PC-9 (cell line): ENCODE data around the gene ZFR. TPM values are rescaled to one million over a fixed set of nuclear protein-coding genes. Genes with fewer than 3 reads are reported as not detected.

Source experiments
- BruUV-seq: library from RNA; stranded (reverse); fragments of 400-500 nt; replicated peaks from 2 replicates; lab custom pipeline; 2021; lab: Mats Ljungman, UMichigan
- CTCF ChIA-PET: fragments of 300-600 bp; sonication (Branson Sonifier 250); formaldehyde crosslinking; loops from one replicate; lab custom pipeline; 2022; ENCODE audit warnings: antibody characterized with exemption; lab: Charles Lee
- POLR2A ChIA-PET: fragments of 300-600 bp; sonication (Branson Sonifier 250); formaldehyde crosslinking; loops from one replicate; lab custom pipeline; 2022; ENCODE audit warnings: antibody characterized with exemption; ENCODE audit not compliant: unreplicated experiment; lab: Charles Lee
- DNase-seq, 2 experiments: peaks; one replicate each; pipeline versions ENCODE4 v3.0.0 to v3.0.0-alpha.2; 2015 to 2022; ENCODE audit warnings: mixed read lengths in 1 of 2
- H2AFZ ChIP-seq: fragments of 200-600 bp; sonication (generic); 2 replicates; pipeline ENCODE4 v1.8.1; 2017; ENCODE audit warnings: antibody characterized with exemption
- H3F3A ChIP-seq: fragments of 200-600 bp; sonication (generic); 2 replicates; pipeline ENCODE4 v1.8.1; 2017; ENCODE audit warnings: antibody characterized with exemption, mild to moderate bottlenecking, low read depth; ENCODE audit not compliant: insufficient read depth
- H3K27ac ChIP-seq: fragments of 200-600 bp; sonication (generic); 2 replicates; pipeline ENCODE4 v1.6.1; 2016; ENCODE audit warnings: mixed run types
- H3K27me3 ChIP-seq: fragments of 200-600 bp; sonication (generic); 2 replicates; pipeline ENCODE4 v1.6.1; 2016; ENCODE audit warnings: low read depth, mixed run types; ENCODE audit not compliant: insufficient read depth
- H3K36me3 ChIP-seq: fragments of 200-600 bp; sonication (generic); 2 replicates; pipeline ENCODE4 v1.6.1; 2016; ENCODE audit warnings: low read depth, mixed run types
- H3K4me1 ChIP-seq: fragments of 200-600 bp; sonication (generic); replicated peaks from 2 replicates; pipeline ENCODE4 v1.6.1; 2016; ENCODE audit warnings: mixed run types; ENCODE audit not compliant: insufficient read depth
- H3K4me2 ChIP-seq: fragments of 200-600 bp; sonication (generic); 2 replicates; pipeline ENCODE4 v1.6.1; 2017; ENCODE audit warnings: mixed run types
- H3K4me3 ChIP-seq: fragments of 200-600 bp; sonication (generic); 2 replicates; pipeline ENCODE4 v1.6.1; 2016; ENCODE audit warnings: mixed run types
- H3K79me2 ChIP-seq: fragments of 200-600 bp; sonication (generic); 2 replicates; pipeline ENCODE4 v1.6.1; 2017; ENCODE audit warnings: low read depth, mixed run types
- H3K9me2 ChIP-seq: fragments of 200-600 bp; sonication (generic); 2 replicates; pipeline ENCODE4 v1.8.1; 2017; ENCODE audit warnings: mild to moderate bottlenecking; ENCODE audit not compliant: insufficient read depth
- H3K9me3 ChIP-seq: fragments of 200-600 bp; sonication (generic); 2 replicates; pipeline ENCODE4 v1.8.1; 2016; ENCODE audit warnings: low read depth; ENCODE audit not compliant: insufficient read depth
- H4K20me1 ChIP-seq: fragments of 200-600 bp; sonication (generic); 2 replicates; pipeline ENCODE4 v1.8.1; 2017; ENCODE audit not compliant: insufficient read depth
- EZH2 ChIP-seq: fragments of 200-600 bp; sonication (generic); IDR thresholded peaks from 2 replicates; pipeline ENCODE4 v1.8.0; 2017; ENCODE audit warnings: antibody characterized with exemption, low read depth
- intact Hi-C: fragments of 100-400 bp; cut with micrococcal nuclease; formaldehyde crosslinking; loops from one replicate; pipeline ENCODE4 v1.10.0; 2022; ENCODE audit not compliant: unreplicated experiment
- total RNA-seq: library from RNA; stranded (reverse); gene quantifications from 2 replicates; pipeline ENCODE4 v1.2.3, GENCODE V29; 2021
- TF ChIP-seq, protein P1 (sequence below): fragments of 200-600 bp; sonication (generic); conservative IDR thresholded peaks from 2 replicates; pipeline ENCODE4 v1.6.1; 2017; ENCODE audit warnings: mixed run types, antibody characterized with exemption, mild to moderate bottlenecking, moderate library complexity

Gene ZFR
- total RNA-seq, 1 experiment from 2014 or later, result 69.2 TPM

DNA sequence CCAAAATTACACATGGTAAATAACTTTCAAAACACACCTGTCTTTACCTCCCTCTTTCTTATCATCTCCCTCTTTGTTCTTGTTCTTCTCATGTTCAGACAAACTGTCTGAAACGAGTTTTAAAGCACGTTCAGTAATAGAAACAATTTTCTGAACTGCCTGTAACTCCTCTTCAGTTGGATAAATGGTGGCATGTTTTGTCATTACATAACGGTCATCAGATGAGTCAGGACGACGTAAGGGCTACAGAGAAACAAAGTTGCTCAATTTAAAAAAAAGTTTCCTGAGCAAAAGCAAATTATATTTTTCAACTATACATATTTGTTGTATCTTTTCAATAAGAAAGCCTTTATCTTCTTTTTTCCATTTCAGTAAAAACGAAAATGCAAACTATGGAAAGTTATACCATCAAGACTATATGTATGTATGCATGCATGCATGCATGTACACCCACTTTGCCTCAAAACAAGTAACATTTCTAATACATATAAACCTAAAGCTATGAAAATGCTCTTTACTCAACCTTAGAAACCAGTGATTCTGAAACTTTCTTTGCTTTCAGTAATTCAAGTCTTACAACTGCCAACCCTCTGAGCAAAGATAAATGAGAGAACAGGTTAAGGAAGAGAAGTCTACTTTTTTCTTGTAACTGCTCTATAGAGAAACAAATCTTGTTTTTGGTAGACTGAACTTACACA is 56.0 kb downstream of the ZFR start:
- no peak for DNase-seq
- BruUV-seq, result no TSS peak
- no peak overlapping the region for H3K4me2 ChIP-seq
- TF ChIP-seq, protein P1, sequence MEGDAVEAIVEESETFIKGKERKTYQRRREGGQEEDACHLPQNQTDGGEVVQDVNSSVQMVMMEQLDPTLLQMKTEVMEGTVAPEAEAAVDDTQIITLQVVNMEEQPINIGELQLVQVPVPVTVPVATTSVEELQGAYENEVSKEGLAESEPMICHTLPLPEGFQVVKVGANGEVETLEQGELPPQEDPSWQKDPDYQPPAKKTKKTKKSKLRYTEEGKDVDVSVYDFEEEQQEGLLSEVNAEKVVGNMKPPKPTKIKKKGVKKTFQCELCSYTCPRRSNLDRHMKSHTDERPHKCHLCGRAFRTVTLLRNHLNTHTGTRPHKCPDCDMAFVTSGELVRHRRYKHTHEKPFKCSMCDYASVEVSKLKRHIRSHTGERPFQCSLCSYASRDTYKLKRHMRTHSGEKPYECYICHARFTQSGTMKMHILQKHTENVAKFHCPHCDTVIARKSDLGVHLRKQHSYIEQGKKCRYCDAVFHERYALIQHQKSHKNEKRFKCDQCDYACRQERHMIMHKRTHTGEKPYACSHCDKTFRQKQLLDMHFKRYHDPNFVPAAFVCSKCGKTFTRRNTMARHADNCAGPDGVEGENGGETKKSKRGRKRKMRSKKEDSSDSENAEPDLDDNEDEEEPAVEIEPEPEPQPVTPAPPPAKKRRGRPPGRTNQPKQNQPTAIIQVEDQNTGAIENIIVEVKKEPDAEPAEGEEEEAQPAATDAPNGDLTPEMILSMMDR, result no peak
- no peak for TF ChIP-seq EZH2
- peaks cover 20% of the 10 kb centered on the region for H3F3A ChIP-seq
- no peaks in the 10 kb centered on the region for H3K79me2 ChIP-seq
- H3K9me2 ChIP-seq, result no peaks in the 10 kb centered on the region
- H3K4me3 ChIP-seq, result no peak overlapping the region
- no peaks in the 10 kb centered on the region for H3K27me3 ChIP-seq
- H2AFZ ChIP-seq, result no peak overlapping the region
- intact Hi-C loops, result loop anchor here (2.0 kb wide), 1 partner anchor 16 kb away; no protein-coding TSS in a partner anchor
- H4K20me1 ChIP-seq, result peaks cover 24% of the 10 kb centered on the region; the same call in 1 of the 2 replicates
- H3K27ac ChIP-seq, result no peak overlapping the region
- POLR2A ChIA-PET, result no interaction called here
- H3K4me1 ChIP-seq, result no peaks in the 10 kb centered on the region
- H3K36me3 ChIP-seq, result peaks cover 82% of the 10 kb centered on the region
- CTCF ChIA-PET, result interaction anchor here (0.9 kb wide), 1 partner anchor 296 kb away, joined by 3 read pairs; no protein-coding TSS in a partner anchor
- H3K9me3 ChIP-seq, result no peaks in the 10 kb centered on the region

DNA sequence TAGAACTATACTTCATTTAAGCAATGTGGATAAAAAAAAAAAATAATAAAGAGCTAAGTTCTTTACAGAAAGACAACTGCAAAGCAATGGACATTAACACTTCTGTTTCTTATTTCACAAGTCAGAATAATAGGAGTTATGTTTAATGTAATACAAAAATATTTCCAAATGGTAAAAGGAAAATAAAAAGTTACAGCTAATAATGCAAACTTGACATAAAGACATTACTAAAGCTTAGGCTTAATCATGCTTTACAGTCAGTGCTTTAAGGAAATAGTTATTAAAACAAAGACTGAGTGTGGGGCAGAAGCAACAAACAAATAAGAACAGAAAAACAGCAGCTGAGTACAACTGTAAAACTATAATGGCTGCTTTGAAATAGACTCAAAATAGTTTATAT is 56.7 kb downstream of the ZFR start:
- Histone ChIP-seq H3K36me3 (peaks cover 84% of the 10 kb centered on the region), H3K79me2 (no peaks in the 10 kb centered on the region), H3K27ac (no peak overlapping the region), H3K9me3 (no peaks in the 10 kb centered on the region), H3K4me2 (no peak overlapping the region), H2AFZ (no peak overlapping the region), H4K20me1 (peaks cover 31% of the 10 kb centered on the region; the same call in 1 of the 2 replicates), H3K27me3 (no peaks in the 10 kb centered on the region), H3F3A (peaks cover 24% of the 10 kb centered on the region), H3K4me1 (no peaks in the 10 kb centered on the region), H3K9me2 (no peaks in the 10 kb centered on the region), H3K4me3 (no peak overlapping the region)
- no peak for TF ChIP-seq EZH2
- TF ChIP-seq, protein P1, result no peak
- DNase-seq, result no peak
- ChIA-PET CTCF (interaction anchor here (0.5 to 0.9 kb wide), 2 partner anchors 295 to 321 kb away, joined by 3 to 4 read pairs; no protein-coding TSS in a partner anchor), POLR2A (no interaction called here)
- intact Hi-C loops, result loop anchor here (2.0 kb wide), 1 partner anchor 17 kb away; no protein-coding TSS in a partner anchor
- no TSS peak for BruUV-seq

DNA sequence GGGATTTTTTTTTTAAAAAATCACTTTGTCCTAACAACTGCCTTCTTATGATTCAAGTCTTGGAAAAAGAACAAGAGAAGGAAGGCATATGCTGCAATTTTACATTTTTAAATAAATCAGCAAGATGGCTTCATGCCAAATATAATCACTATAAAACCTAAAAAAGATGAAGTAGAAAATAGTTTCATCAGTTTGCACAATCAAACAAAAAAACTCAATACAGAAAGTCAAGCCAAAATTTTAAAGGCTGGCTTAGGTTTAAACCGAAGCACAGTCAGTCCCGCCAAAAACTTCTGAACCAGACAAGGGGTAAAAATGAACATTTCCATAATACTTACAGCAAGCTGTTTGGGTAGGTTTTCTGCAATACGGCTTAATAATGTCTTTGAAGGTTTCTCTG is 57.3 kb downstream of the ZFR start:
- ChIA-PET CTCF (interaction anchor here (0.5 to 0.6 kb wide), 2 partner anchors 322 to 905 kb away, joined by 3 to 4 read pairs; no protein-coding TSS in a partner anchor), POLR2A (no interaction called here)
- Histone ChIP-seq H3K4me1 (no peaks in the 10 kb centered on the region), H3K9me3 (no peaks in the 10 kb centered on the region), H4K20me1 (peaks cover 26% of the 10 kb centered on the region; the same call in 1 of the 2 replicates), H2AFZ (no peak overlapping the region), H3K27me3 (no peaks in the 10 kb centered on the region), H3K79me2 (no peaks in the 10 kb centered on the region), H3K4me2 (no peak overlapping the region), H3K9me2 (no peaks in the 10 kb centered on the region), H3K36me3 (peaks cover 84% of the 10 kb centered on the region), H3K4me3 (no peak overlapping the region), H3K27ac (no peak overlapping the region), H3F3A (peaks cover 25% of the 10 kb centered on the region)
- TF ChIP-seq EZH2, result no peak
- TF ChIP-seq, protein P1, result no peak
- no peak for DNase-seq
- intact Hi-C loops, result no loop called here
- no TSS peak for BruUV-seq
